ENCODE measurements around the gene TMEM141.
"Not testable (repeated sequence)": the region's sequence is repeated elsewhere in the genome, so short reads cannot be mapped to it uniquely, and the experiment has no call there.

The TMEM141 gene

DNA sequence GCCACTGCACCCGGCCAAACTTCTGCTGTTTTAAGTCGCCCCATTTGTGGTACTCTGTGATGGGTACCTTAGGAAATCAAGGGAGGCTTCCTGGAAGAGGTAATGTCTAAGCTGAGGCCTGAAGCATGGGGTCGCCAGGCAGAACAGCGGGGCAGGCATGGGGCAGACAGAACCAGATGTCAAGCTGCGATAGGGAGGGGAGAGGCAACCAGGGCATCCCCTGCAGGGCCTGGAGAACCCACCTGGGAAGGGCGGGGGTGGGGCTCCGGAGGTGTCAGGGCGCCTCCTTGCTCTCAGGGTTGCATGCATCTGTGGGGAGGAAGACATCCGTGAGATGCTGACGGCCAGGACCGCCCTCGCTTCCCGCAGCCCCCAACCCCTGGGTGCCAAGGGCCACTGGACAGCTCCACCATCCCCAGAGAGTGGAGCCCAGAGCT is 29.6 kb upstream of the TMEM141 start:
- TF ChIP-seq ZFX (IDR thresholded peaks at IDR 0.05) = no peak
- TF ChIP-seq, protein P1, sequence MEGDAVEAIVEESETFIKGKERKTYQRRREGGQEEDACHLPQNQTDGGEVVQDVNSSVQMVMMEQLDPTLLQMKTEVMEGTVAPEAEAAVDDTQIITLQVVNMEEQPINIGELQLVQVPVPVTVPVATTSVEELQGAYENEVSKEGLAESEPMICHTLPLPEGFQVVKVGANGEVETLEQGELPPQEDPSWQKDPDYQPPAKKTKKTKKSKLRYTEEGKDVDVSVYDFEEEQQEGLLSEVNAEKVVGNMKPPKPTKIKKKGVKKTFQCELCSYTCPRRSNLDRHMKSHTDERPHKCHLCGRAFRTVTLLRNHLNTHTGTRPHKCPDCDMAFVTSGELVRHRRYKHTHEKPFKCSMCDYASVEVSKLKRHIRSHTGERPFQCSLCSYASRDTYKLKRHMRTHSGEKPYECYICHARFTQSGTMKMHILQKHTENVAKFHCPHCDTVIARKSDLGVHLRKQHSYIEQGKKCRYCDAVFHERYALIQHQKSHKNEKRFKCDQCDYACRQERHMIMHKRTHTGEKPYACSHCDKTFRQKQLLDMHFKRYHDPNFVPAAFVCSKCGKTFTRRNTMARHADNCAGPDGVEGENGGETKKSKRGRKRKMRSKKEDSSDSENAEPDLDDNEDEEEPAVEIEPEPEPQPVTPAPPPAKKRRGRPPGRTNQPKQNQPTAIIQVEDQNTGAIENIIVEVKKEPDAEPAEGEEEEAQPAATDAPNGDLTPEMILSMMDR (conservative IDR thresholded peaks at IDR 0.05) = no peak
- no peak overlapping the region for H3K27ac ChIP-seq

DNA sequence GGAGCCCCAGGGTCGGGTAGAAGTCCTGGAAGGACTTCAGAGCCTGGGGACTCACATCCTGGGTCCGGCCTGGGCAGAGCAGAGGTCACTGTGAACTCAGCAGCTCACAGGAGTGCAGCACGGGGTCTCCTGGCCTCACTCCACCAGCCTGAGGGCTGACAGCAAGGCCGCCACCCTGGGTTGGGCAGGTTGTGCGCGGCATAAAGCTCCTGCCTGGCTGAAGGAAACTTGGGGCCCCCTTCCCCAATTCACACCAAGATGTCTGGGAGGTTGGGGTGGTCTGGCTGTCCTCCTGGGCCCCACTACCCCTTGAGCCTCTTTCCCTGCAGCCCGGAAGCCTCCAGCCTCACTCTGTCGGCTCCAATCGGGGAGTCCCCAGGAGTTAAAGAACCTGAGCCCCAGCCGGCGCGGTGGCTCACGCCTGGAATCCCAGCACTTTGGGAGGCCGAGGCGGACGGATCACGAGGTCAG is 28.9 kb upstream of the TMEM141 start:
- TF ChIP-seq, protein P1 (conservative IDR thresholded peaks at IDR 0.05) = no peak
- TF ChIP-seq ZFX (IDR thresholded peaks at IDR 0.05) = no peak
- H3K27ac ChIP-seq = no peak overlapping the region

DNA sequence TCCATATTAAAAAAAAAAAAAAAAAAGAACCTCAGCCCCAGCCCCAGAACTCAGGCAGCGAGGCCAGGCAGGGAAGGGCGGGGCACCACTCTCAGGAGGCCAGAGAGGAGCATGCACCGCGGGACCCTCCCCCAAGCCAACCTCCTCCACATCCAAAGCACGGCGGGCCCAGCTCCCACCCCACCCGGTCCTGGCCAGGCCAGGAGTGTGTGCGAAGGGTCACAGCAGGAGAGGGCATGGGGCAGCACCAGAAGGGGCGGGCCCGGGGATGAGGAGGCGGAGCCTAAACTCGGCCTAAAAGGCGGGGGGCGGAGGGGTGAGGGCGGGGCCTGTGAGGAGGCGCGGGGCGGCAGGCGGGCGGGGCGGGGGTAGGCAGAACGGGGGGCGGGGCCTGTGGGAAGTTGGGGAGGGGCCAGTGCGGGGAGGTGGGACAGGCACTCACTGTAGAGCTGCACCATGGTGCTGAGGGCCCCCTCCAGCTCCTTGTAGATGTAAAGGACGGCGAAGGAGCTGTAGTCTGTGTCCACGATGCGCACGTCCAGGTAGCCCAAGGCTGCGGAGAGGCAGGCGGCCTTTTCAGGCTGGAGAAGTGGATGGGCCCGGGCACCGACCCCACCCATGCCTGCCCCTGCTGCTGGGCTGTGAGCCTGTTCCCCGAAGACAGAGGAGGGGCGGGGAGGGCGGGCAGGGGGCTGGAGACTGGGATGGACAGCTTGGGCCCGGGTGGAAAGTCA is 28.1 kb upstream of the TMEM141 start:
- no peak overlapping the region for H3K27ac ChIP-seq
- TF ChIP-seq ZFX (IDR thresholded peaks at IDR 0.05) = no peak
- TF ChIP-seq, protein P1 (conservative IDR thresholded peaks at IDR 0.05) = no peak

DNA sequence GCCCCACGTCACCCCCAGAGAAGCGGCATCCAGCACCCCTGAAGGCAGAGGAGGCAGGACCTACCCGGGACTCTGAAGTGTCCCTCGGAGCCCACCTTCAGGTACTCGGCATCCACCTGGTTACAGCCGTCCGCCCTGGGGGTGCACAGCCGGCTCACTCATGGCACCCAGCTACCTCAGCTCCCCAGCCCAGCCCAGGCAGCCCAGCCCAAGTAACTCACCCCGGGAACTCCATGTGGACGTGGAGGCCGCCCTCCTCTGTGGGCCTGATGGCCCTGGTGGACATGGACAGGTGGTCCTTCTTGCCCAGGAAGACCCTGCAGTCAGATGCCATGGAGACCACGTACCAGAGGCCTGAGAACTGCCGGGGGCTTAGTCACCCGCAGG is 27.5 kb upstream of the TMEM141 start:
- H3K27ac ChIP-seq = no peak overlapping the region
- TF ChIP-seq, protein P1 (conservative IDR thresholded peaks at IDR 0.05) = no peak
- TF ChIP-seq ZFX (IDR thresholded peaks at IDR 0.05) = no peak

DNA sequence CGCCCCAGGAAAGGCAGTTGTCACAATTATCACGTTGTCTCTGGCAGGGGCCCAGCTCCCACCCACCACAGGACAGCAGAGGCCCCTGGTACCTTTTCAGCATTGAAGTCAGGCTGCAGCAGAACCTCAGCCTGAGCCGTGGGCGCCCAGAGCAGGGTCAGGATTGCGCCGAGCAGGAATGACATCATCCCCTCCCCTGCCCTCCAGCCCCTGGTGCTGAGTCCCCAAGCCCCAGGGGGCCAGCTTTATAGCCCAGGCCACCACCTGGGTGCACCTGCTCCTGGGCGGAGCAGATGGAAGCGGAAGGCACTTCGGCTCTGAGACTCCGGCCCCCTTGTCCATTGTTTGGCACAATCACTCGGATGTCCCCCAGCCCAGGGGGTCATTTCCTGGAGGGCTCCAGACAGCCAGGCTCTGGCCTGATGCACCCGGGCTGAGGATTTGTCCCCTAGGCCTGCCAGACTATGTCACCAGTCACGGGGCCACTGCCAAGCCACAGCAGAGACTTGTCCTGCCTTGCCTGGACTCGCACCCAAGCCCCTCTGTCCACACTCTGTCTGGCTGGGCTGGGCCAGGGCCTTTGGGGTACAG is 26.7 kb upstream of the TMEM141 start, which contains the start of gene LCN15:
Gene LCN15, minus strand, starts transcription at position 218 of the 591 bp plus-strand sequence. Its CDS starts 30 bp downstream, at position 188.
- H3K27ac ChIP-seq = no peak within 1 kb of the TSS
- TF ChIP-seq, protein P1 (conservative IDR thresholded peaks at IDR 0.05) = no peak
- TF ChIP-seq ZFX (IDR thresholded peaks at IDR 0.05) = no peak

DNA sequence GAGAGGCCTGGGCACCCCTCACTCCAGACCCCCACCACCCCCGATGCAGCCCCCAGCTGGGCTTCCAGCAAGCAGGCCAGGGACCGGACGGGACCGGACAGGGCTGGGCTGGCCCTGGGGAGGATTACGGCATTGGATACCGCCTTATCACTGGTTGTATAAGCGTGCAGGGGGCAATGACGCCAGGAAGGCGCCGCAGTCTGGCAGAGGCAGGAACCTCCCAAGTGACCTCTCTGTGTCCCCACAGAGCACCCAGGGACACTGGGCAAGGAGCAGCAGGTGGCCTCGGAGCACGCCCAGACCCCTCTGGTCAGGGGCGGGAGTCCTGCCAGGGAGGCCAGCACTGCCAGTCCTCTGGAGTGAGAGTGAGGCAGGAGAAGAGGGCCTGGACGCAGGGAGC is 26.1 kb upstream of the TMEM141 start:
- TF ChIP-seq, protein P1 (conservative IDR thresholded peaks at IDR 0.05) = no peak
- TF ChIP-seq ZFX (IDR thresholded peaks at IDR 0.05) = no peak
- no peak overlapping the region for H3K27ac ChIP-seq

DNA sequence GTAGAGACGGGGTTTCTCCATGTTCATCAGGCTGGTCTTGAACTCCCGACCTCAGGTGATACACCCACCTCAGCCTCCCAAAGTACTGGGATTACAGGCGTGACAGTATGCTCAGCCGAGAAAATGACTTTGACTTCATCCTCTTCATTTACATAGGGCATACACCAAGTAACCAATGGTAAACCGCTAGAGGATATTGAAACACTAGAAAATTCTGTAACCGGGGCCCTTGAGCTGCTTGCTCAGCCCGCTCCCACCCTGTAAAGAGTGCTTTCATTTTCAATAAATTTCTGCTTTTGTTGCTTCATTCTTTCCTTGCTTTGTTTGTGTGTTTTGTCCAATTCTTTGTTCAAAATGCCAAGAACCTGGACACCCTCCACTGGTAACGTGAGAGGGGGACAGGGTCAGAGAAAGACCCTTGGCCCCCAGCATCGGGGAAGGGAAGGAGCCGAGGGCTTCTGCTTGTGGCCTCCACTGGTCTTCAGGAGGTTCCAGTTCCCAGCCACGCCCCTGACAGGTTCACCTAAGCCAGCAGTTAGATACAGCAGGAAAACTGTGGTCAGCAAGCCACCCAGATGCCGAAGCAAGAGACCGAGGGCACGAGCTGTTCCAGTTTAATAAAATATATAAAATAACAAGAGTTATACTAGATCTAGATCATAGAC is 25.3 kb upstream of the TMEM141 start:
- H3K27ac ChIP-seq = not testable (repeated sequence)
